ENCODE results near the gene ACLY.

ACLY gene

DNA sequence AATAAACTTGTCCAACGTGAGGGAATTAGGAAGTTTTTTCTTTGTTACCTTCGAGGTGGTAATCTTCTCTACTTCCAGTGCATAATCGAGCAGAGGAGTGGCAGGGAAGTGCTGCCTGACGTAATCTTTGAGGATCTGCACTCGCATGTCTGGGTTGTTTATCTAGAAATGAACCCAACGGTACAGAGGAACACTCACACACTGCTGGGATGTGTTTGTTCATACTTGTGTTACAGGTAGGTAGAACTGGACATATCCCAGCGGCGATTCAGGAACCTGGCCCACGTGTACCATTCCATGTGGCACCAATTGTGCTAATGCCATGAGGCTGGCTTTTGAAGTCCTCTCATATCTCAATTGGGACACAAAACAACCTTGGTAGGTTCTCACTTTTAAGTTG lies 49.3 kb downstream of the ACLY start:
- Histone ChIP-seq H3K4me1 (no peaks in the 10 kb centered on the region), H3K4me3 (ENCODE audit: low read depth, low read length) (no peak overlapping the region), H3K36me3 (peaks cover 73% of the 10 kb centered on the region), H3K9me3 (no peaks in the 10 kb centered on the region), H3K27me3 (no peaks in the 10 kb centered on the region)
- no peak for DNase-seq
- TF ChIP-seq, protein P1, sequence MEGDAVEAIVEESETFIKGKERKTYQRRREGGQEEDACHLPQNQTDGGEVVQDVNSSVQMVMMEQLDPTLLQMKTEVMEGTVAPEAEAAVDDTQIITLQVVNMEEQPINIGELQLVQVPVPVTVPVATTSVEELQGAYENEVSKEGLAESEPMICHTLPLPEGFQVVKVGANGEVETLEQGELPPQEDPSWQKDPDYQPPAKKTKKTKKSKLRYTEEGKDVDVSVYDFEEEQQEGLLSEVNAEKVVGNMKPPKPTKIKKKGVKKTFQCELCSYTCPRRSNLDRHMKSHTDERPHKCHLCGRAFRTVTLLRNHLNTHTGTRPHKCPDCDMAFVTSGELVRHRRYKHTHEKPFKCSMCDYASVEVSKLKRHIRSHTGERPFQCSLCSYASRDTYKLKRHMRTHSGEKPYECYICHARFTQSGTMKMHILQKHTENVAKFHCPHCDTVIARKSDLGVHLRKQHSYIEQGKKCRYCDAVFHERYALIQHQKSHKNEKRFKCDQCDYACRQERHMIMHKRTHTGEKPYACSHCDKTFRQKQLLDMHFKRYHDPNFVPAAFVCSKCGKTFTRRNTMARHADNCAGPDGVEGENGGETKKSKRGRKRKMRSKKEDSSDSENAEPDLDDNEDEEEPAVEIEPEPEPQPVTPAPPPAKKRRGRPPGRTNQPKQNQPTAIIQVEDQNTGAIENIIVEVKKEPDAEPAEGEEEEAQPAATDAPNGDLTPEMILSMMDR (IDR thresholded peaks at IDR 0.05; ENCODE audit: low read depth, low read length), result no peak

DNA sequence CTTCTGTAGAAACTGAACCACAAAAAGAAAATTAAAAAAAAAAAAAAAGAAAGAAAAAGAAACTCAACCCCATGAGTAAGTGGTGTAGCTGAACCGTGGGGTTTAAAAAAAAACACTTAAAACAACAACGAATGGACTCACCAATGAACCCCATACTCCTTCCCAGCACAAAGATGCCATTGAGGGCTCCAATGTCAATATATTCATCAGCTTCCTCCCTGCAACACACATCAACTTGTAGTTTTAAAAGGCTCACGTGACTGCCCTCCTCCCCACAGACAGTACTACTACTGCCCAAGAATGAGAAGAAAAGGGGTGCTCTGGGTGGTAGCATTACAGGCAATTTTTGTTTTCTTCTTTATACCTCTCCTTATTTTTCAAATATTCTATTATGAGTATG lies 50.2 kb downstream of the ACLY start:
- TF ChIP-seq, protein P1 (IDR thresholded peaks at IDR 0.05; ENCODE audit: low read depth, low read length), result no peak
- DNase-seq, result no peak
- Histone ChIP-seq H3K4me1 (no peaks in the 10 kb centered on the region), H3K9me3 (no peaks in the 10 kb centered on the region), H3K36me3 (peaks cover 64% of the 10 kb centered on the region), H3K4me3 (ENCODE audit: low read depth, low read length) (no peak overlapping the region), H3K27me3 (no peaks in the 10 kb centered on the region)

DNA sequence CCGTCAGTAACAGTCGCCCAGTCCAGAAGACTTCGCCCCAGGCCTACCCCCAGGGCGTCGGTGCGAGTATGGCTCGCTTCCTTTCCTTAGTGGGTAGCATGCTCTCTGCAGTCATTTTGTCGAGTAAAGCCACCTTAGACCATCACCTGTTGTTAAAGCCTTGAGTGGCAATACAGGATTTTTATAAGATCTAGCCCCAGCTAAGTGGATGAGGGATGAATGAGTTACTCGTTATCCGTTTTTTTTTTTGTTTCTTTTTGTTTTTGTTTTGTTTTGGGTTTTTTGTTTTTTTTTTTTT lies 53.2 kb downstream of the ACLY start:
- Histone ChIP-seq H3K9me3 (no peaks in the 10 kb centered on the region), H3K4me1 (peaks cover 3% of the 10 kb centered on the region), H3K27me3 (no peaks in the 10 kb centered on the region), H3K4me3 (ENCODE audit: low read depth, low read length) (peak overlapping the region; percentile 40), H3K36me3 (peaks cover 34% of the 10 kb centered on the region)
- DNase-seq, result no peak
- TF ChIP-seq, protein P1 (IDR thresholded peaks at IDR 0.05; ENCODE audit: low read depth, low read length), result no peak

DNA sequence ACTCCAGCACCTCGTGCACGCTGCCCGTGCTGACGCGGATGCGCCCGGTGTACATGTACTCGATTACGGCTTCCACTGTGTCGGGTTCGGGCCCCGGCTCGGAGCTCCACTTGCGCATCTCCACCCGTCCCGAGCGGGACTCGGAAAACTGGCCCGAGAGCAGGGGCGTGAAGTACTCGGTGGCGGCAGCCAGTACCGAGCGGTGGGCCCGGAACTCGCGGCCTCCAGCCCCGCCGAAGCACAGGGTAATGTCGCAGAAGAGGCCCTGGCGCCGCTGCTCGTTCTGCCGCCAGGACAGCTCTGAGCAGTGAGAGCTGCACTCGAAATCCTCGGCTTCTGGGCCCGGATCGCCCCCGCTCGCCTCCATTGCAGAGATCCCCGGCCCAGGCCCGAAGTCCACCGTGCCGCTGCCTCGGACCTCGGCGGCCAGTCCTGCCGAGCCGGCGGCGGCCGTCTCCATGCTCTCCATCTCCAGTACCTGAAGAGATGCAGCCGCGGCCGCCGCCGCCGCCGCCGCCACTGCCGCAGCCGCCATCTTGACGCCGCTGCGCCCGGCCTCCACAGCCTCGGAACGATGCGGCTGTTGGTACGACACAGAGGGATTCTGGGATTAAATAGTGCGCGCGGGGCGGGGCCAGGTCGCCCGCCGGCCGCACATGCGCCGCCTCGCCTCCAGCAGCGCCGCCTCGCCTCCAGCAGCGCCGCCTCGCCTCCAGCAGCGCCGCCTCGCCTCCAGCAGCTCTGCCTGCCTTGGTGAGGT lies 53.7 kb downstream of the ACLY start, which contains the start of gene KLHL11:
TSS of gene KLHL11 (minus strand) at position 588 of the 760 bp plus-strand sequence. CDS start at position 535, 53 bp downstream.
- Histone ChIP-seq H3K27me3 (no peaks in the 10 kb centered on the region), H3K4me1 (peaks cover 6% of the 10 kb centered on the region), H3K9me3 (no peaks in the 10 kb centered on the region), H3K36me3 (peaks cover 29% of the 10 kb centered on the region), H3K4me3 (ENCODE audit: low read depth, low read length) (peak within 1 kb of the TSS; percentile 97)
- TF ChIP-seq, protein P1 (IDR thresholded peaks at IDR 0.05; ENCODE audit: low read depth, low read length), result no peak
- peak; percentile 94 for DNase-seq

DNA sequence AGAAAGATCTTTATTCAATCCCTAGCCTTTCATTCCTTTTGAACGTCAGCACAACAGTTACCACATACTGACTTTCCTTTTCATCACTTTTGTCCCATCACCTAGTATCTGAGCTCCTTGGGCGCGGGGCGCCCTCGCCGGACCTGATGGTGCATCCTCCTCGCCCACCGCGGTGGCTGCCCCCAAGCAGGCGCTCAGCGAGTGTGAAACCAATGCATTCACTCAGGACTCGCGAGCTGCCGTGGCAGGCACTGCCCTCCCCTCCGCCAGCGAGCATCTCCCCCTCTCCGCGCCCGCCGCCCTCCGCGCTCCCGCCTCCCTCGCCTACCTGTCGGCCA lies 54.3 kb downstream of the ACLY start:
- Histone ChIP-seq H3K4me3 (ENCODE audit: low read depth, low read length) (peak overlapping the region; percentile 97), H3K27me3 (no peaks in the 10 kb centered on the region), H3K9me3 (no peaks in the 10 kb centered on the region), H3K36me3 (peaks cover 23% of the 10 kb centered on the region), H3K4me1 (peaks cover 11% of the 10 kb centered on the region)
- TF ChIP-seq, protein P1 (IDR thresholded peaks at IDR 0.05; ENCODE audit: low read depth, low read length), result no peak
- DNase-seq, result no peak

DNA sequence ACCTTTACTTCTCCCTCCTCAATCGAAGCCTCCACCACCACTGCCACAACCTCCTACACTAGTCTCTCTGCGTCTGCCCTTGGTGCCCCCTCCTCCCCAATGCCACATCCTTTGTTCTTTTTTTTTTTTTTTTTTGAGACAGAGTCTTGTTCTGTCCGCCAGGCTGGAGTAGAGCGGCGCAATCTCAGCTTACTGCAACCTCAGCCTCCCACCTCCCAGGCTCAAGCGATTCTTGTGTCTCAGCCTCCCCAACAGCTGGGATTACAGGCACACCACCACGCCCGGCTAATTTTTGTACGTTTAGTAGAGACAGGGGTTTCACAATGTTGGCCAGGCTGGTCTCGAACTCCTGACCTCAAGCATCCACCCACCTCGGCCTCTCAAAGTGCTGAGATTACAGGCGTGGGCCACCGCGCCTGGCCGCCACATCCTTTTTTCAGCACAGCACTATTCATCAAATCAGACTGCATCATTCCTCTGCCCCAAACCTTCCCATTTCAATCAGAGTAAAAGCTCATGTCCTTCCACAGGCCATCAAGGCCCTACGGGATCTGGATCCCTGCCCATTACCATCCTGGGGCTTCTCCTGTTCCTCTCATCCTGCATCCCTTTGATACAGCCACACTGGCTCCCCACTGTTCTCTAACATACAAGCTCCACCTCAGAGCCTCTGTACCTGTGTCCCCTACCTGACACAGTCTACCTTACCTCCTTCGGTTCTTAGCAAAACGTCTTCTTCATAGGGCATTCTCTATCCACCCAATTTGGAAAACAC lies 55.5 kb downstream of the ACLY start:
- TF ChIP-seq, protein P1 (IDR thresholded peaks at IDR 0.05; ENCODE audit: low read depth, low read length), result no peak
- H3K4me1 ChIP-seq, result peaks cover 11% of the 10 kb centered on the region
- H3K27me3 ChIP-seq, result no peaks in the 10 kb centered on the region
- no peak for DNase-seq
- peak overlapping the region; percentile 97 for H3K4me3 ChIP-seq (ENCODE audit: low read depth, low read length)
- H3K36me3 ChIP-seq, result peaks cover 17% of the 10 kb centered on the region
- no peaks in the 10 kb centered on the region for H3K9me3 ChIP-seq
